GM21447 (cell line): ENCODE results near the gene PIK3CB.

Experiments used
- ATAC-seq: cut with Tn5 transposase; IDR thresholded peaks from one replicate; pipeline ENCODE4 v1.9.1; 2021; ENCODE audit not compliant: unreplicated experiment

The PIK3CB gene

GRCh38 chr3:138768125-138768524 is 66.6 kb downstream of the PIK3CB start:
- ATAC-seq = no peak

- ATAC-seq = no peak
Measured at GRCh38 chr3:138767498-138768104, 67.1 kb downstream of the PIK3CB start.

- ATAC-seq = no peak
Measured at GRCh38 chr3:138761002-138761401, 73.7 kb downstream of the PIK3CB start.

- no peak for ATAC-seq
Measured at GRCh38 chr3:138748190-138748589, 86.5 kb downstream of the PIK3CB start.

- ATAC-seq = no peak
Measured at GRCh38 chr3:138747225-138747624, 87.5 kb downstream of the PIK3CB start.

- ATAC-seq = no peak
Measured at GRCh38 chr3:138740072-138740471, 94.7 kb downstream of the PIK3CB start.

GRCh38 chr3:138732456-138732855 is 102.3 kb downstream of the PIK3CB start:
- no peak for ATAC-seq

- no peak for ATAC-seq
Measured at GRCh38 chr3:138726946-138727730, 107.6 kb downstream of the PIK3CB start.

GRCh38 chr3:138726042-138726441 is 108.7 kb downstream of the PIK3CB start:
- ATAC-seq = peak; percentile 59

GRCh38 chr3:138725116-138725515 is 109.6 kb downstream of the PIK3CB start:
- no peak for ATAC-seq

- no peak for ATAC-seq
Measured at GRCh38 chr3:138724443-138724842, 110.3 kb downstream of the PIK3CB start.

GRCh38 chr3:138718849-138719248 is 115.9 kb downstream of the PIK3CB start:
- ATAC-seq = no peak

- ATAC-seq = no peak
Measured at GRCh38 chr3:138717348-138717747, 117.4 kb downstream of the PIK3CB start.

GRCh38 chr3:138712086-138712485 is 122.6 kb downstream of the PIK3CB start:
- ATAC-seq = no peak

GRCh38 chr3:138705675-138706074 is 129.1 kb downstream of the PIK3CB start:
- ATAC-seq = no peak

GRCh38 chr3:138696666-138697370 is 137.9 kb downstream of the PIK3CB start:
- ATAC-seq = no peak

GRCh38 chr3:138694287-138695007 is 140.3 kb downstream of the PIK3CB start:
- ATAC-seq = no peak

GRCh38 chr3:138692152-138692551 is 142.6 kb downstream of the PIK3CB start:
- no peak for ATAC-seq

- no peak for ATAC-seq
Measured at GRCh38 chr3:138691351-138691750, 143.4 kb downstream of the PIK3CB start.

GRCh38 chr3:138690036-138690435 is 144.7 kb downstream of the PIK3CB start:
- ATAC-seq = no peak

GRCh38 chr3:138688871-138689299 is 145.8 kb downstream of the PIK3CB start:
- ATAC-seq = no peak
